Fibroblast of pulmonary artery (primary cell): Measurements from ENCODE around the gene CIAO3.

ENCODE experiments used
- DNase-seq: peaks from one replicate; pipeline ENCODE4 v3.0.0-alpha.2; 2010; ENCODE audit warnings: low read depth
- H3K4me3 ChIP-seq: replicated peaks from 2 replicates; pipeline ENCODE4 v1.5.1; 2011; ENCODE audit warnings: low read depth, mild to moderate bottlenecking, control low read depth, low read length, moderate library complexity
- TF ChIP-seq, protein P1 (sequence below): IDR thresholded peaks from 2 replicates; pipeline ENCODE4 v1.5.1; 2011; ENCODE audit warnings: mild to moderate bottlenecking, control low read depth, low read length, inconsistent platforms; ENCODE audit errors: missing control alignments

Gene CIAO3

DNA sequence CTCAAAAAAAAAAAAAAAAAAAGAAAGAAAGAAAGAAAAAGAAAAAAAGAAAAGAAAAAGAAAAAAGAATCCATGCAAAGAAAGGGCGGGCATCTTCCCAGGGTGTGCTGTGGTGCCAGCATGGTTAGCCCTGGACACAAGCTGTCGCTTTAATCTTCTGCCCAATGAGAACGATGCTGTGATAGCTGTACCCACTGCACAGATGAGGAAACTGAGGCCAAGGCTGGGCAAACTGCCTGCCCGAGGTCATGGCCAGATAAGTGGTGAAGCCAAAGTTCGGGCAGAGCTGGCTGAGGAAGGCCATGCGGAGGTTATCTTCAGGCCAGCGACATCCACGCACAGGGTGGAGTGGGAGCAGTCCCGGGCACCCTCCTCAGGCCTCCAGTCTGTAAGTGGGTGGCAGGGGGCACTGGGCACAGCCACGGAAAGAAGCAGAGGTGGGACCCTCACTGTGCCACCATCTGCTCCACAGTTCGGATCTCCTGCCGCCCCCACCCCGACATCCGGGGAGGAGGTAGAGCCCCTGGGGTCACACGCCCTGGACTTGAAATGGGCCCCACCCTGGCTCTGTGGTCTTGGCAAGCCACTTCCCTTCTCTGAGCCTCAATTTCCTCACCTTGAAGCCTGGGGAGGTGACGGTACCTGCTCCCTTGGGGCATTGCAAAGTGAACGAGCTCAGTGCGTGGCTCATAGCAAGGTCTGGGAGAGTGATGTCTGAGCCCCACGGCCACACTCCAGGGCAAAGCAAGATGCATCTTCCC lies 41.7 kb downstream of the CIAO3 start:
- no peak overlapping the region for H3K4me3 ChIP-seq
- TF ChIP-seq, protein P1, sequence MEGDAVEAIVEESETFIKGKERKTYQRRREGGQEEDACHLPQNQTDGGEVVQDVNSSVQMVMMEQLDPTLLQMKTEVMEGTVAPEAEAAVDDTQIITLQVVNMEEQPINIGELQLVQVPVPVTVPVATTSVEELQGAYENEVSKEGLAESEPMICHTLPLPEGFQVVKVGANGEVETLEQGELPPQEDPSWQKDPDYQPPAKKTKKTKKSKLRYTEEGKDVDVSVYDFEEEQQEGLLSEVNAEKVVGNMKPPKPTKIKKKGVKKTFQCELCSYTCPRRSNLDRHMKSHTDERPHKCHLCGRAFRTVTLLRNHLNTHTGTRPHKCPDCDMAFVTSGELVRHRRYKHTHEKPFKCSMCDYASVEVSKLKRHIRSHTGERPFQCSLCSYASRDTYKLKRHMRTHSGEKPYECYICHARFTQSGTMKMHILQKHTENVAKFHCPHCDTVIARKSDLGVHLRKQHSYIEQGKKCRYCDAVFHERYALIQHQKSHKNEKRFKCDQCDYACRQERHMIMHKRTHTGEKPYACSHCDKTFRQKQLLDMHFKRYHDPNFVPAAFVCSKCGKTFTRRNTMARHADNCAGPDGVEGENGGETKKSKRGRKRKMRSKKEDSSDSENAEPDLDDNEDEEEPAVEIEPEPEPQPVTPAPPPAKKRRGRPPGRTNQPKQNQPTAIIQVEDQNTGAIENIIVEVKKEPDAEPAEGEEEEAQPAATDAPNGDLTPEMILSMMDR: no peak
- DNase-seq: no peak

DNA sequence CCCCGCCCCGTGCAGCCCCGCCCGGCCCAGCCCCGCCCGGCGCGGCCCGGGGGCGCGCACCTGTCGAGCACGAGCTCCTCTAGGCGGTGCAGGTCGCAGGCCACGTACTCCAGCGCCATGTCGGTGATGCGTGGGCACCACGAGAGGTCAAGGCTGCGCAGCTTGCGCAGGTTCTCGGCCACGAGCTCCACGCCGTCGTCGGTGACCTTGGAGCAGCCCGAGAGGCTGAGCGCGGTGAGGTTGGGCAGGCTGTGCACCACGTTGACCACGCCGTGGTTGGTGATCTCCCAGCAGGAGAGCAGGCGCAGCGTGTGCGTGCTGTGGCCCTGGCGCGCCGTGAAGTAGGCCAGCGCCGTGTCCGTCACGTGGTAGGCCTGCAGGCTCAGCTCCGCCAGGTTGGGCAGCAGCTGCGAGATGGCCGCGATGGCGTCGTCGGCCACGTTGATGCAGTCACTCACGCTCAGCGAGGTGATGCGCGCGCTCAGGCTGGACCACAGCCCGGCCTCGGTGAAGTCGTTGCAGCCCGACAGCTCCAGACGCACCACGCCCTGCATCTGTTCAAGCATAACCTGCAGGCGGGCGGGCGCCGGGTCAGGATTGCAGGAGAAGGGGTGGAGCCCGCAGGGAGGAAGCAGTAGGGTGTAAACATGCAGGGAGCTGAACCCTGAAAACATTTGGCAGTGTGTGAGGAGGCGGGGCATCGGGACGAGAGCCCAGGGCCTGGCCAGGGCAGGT lies 45.3 kb downstream of the CIAO3 start:
- no peak for DNase-seq
- no peak overlapping the region for H3K4me3 ChIP-seq
- TF ChIP-seq, protein P1: no peak

DNA sequence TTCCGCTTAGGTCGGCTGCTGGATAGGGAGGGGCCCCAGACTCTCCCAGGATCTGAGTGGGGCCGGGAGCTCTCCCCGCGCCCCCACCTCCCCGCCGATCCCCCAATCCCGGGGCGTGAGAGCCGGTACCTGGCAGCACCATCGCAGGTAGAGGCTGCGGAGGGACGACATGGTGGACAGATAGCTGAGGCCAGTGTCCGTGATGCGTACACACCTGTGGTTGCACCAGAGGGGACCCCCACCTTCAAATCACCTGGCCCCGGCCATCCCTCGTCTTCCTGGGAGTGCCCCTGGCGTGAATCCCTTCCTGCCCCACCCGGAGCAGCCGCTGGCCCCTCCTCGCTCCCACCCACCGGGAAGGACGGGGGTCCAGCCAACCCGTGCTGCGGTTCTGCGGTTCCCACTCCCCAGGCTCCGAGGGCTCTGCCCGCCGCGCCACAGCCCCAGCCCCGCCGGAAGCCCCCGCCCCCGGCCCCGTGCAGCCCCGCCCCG lies 45.9 kb downstream of the CIAO3 start:
- no peak overlapping the region for H3K4me3 ChIP-seq
- TF ChIP-seq, protein P1: no peak

DNA sequence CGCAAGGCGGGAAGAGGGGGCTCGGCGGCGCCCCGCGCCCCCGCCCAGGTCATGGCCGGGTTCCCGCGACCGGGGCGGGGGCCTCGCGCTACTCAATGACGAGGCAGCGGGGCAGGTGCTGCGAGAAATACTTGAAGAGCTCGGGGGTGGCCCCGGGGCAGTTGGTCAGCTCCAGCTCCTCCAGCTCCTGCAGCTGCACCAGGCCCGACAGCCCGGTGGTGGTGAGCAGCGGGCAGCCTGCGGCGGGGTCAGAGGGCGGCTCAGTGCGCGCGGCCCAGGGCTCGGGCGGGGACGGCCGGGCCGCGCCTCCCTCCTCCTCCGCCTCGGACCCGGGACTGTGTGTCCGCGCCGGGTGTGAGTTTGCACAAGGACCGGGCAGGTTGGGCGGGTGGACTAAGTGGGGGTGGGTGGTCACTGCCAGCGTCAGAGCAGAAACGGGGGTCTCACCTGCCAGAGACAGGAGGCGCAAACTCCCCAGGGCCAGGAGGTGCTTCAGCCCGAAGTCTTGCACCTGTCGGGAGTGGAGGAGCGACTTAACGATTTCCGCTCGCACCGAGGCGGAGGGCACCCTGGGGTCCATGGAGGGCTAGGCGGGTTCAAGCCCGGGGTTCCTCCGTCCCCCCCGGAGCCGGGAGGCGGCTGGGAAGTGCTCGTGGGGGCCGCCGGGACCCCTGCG lies 46.5 kb downstream of the CIAO3 start:
- DNase-seq: no peak
- no peak overlapping the region for H3K4me3 ChIP-seq
- TF ChIP-seq, protein P1: no peak

More for the DNA sequence above, 45.9 kb downstream of the CIAO3 start:
- DNase-seq: no peak

DNA sequence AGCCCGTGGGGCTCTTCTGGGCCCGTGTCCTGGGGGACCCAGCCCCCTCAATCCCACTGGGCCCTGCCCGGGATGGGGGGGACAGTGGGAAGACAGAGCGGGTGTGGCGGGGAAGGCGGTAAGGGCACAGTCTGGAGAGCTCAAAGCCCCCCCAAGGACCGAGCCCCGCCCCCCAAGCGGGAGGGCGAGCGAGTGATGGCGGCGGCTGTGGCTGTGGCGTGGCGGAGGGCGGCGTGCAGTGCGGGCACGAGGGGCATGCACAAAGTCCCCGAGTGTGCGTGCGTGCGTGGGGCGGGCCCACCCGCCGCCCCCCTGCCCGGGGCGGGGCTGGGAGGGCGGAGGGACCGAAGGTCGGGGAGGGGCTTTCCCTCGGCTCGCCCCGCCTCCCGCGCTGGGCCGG lies 47.0 kb downstream of the CIAO3 start:
- no peak overlapping the region for H3K4me3 ChIP-seq
- TF ChIP-seq, protein P1: no peak

DNA sequence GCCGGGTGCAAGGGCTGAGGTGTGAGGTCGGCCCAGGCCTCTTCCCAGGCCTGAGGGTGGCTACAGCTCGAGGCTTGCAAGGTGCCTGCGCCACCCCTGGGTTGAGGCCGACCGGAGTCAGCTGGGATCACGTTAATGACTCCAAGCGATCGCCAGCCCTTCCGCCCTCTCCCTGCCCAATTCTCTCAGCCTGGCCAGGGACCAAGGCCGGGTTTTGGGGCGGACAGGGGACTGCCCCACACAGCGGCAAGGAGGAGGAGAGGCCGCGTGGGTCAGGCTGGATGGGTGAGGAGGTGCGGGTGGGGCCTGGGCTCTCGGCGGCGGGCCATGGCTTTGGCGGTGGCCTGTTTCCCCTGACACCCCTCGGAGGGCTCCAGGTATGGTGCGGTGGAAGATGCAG lies 47.4 kb downstream of the CIAO3 start:
- no peak for DNase-seq
- no peak overlapping the region for H3K4me3 ChIP-seq
- TF ChIP-seq, protein P1: no peak

More for the DNA sequence above, 47.0 kb downstream of the CIAO3 start:
- no peak for DNase-seq
